ENCODE data around the gene SPTB. TPM values are rescaled to one million over a fixed set of nuclear protein-coding genes. Genes with fewer than 3 reads are reported as not detected.

The SPTB gene
- total and polyA plus RNA-seq, 9 of the 15 experiments (the other 6 are each of a cell fraction or from before 2014, with no cell fraction given): 0.21 to 45.9 (median 11.7) TPM

- H3K36me3 ChIP-seq (ENCODE audit: control insufficient read depth, insufficient read depth, low read length): no peaks in the 10 kb centered on the region
- ATAC-seq (no peak), DNase-seq (ENCODE audit: extremely low read depth in 1 of 4, low spot score in 3 of 4) (no peak), FAIRE-seq (no peak)
- peaks cover 0 to 4% of the 10 kb centered on the region in 2 experiments; a peak in 2 of 5 replicates for H3K4me1 ChIP-seq (replicated peaks in 1 of 2; ENCODE audit: control insufficient read depth in 2 of 2, insufficient read depth in 2 of 2, low read length in 2 of 2)
- H3K27ac ChIP-seq (ENCODE audit: extremely low read depth, low read depth, low read length): no peak overlapping the region
- 0% methylated on average over 4 of the region's 17 CpGs for WGBS (ENCODE audit: insufficient coverage, low coverage, missing lambda C conversion rate)
- no peaks in the 10 kb centered on the region for H4K20me1 ChIP-seq (replicated peaks; ENCODE audit: control insufficient read depth, insufficient read depth, low read length)
- no peak overlapping the region for H3K4me2 ChIP-seq (ENCODE audit: insufficient read depth, low read length)
- CTCF ChIA-PET (ENCODE audit: low intra/inter-chr PET ratio): no interaction called here
- H3K27me3 ChIP-seq (ENCODE audit: control insufficient read depth in 2 of 2, insufficient read depth in 2 of 2, low read length in 2 of 2): peaks cover 3 to 61% of the 10 kb centered on the region in 2 experiments
- no peaks in the 10 kb centered on the region for H3K9me1 ChIP-seq (ENCODE audit: control insufficient read depth, insufficient read depth, low read length)
- H3K9me3 ChIP-seq (replicated peaks; ENCODE audit: control insufficient read depth, insufficient read depth, low read depth, low read length): no peaks in the 10 kb centered on the region
- no TSS peak for BruUV-seq (replicated peaks)
- in situ Hi-C loops (cut with MboI) (no loop called here), intact Hi-C loops (cut with micrococcal nuclease) (loop anchor here (5.0 kb wide), 1 partner anchor 65 kb away; no protein-coding TSS in a partner anchor)
- no peaks in the 10 kb centered on the region for H3K79me2 ChIP-seq (ENCODE audit: control insufficient read depth, insufficient read depth, low read length)
- H3K4me3 ChIP-seq: no peak overlapping the region
- H3K9ac ChIP-seq (ENCODE audit: insufficient read depth in 1 of 2, low read depth in 2 of 2, low read length in 2 of 2): no peak overlapping the region
- no peak overlapping the region for H2AFZ ChIP-seq (ENCODE audit: low read depth, low read length)
- POLR2A ChIA-PET: interaction anchor here (0.6 to 0.8 kb wide), 2 partner anchors 41 to 42 kb away, joined by 3 read pairs; no protein-coding TSS in a partner anchor
- TF ChIP-seq HMG20A (CRISPR knock-in tag; conservative IDR thresholded peaks at IDR 0.05): no peak
- no peak for TF ChIP-seq PHB2 (IDR thresholded peaks at IDR 0.05; ENCODE audit: low read depth)
- TF ChIP-seq JUND (IDR thresholded peaks at IDR 0.05; ENCODE audit: borderline replicate concordance, low read depth, low read length): no peak
- TF ChIP-seq JUND (tag; IDR thresholded peaks at IDR 0.05; ENCODE audit: borderline replicate concordance, low read depth, low read length): no peak
- TF ChIP-seq, protein P1, sequence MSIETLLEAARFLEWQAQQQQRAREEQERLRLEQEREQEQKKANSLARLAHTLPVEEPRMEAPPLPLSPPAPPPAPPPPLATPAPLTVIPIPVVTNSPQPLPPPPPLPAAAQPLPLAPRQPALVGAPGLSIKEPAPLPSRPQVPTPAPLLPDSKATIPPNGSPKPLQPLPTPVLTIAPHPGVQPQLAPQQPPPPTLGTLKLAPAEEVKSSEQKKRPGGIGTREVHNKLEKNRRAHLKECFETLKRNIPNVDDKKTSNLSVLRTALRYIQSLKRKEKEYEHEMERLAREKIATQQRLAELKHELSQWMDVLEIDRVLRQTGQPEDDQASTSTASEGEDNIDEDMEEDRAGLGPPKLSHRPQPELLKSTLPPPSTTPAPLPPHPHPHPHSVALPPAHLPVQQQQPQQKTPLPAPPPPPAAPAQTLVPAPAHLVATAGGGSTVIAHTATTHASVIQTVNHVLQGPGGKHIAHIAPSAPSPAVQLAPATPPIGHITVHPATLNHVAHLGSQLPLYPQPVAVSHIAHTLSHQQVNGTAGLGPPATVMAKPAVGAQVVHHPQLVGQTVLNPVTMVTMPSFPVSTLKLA (conservative IDR thresholded peaks at IDR 0.05): no peak
- no peak for TF ChIP-seq KHSRP (IDR thresholded peaks at IDR 0.05)
- no peak for TF ChIP-seq PHF8 (IDR thresholded peaks at IDR 0.05; ENCODE audit: borderline replicate concordance, low read length)
- no peak for TF ChIP-seq ZNF184 (CRISPR knock-in tag; IDR thresholded peaks at IDR 0.05)
- no peak for TF ChIP-seq ZNF277 (CRISPR knock-in tag; IDR thresholded peaks at IDR 0.05; ENCODE audit: borderline replicate concordance)
- no peak for TF ChIP-seq TCF7 (IDR thresholded peaks at IDR 0.05; ENCODE audit: borderline replicate concordance)
- TF ChIP-seq ZNF449 (CRISPR knock-in tag; IDR thresholded peaks at IDR 0.05): no peak
- no peak for TF ChIP-seq ARID3A (IDR thresholded peaks at IDR 0.05; ENCODE audit: borderline replicate concordance, low read depth, low read length)
- TF ChIP-seq MCM7 (IDR thresholded peaks at IDR 0.05): no peak
- no peak for TF ChIP-seq PML (IDR thresholded peaks at IDR 0.05; ENCODE audit: low read length)
These were observed 142.1 kb downstream of the SPTB start for GRCh38 chr14:64737391-64738280.

Measured in K562 (cell line).